Glutamatergic neuron (in vitro differentiated cells): ENCODE data around the gene BTRC. TPM values are rescaled to one million over a fixed set of nuclear protein-coding genes. Genes with fewer than 3 reads are reported as not detected.

Source experiments
- DNase-seq: peaks from one replicate; pipeline ENCODE4 v3.0.0; 2022
- H3K27ac Mint-ChIP-seq: one replicate; pipeline ENCODE4 v1.8.0; 2020; ENCODE audit warnings: mild to moderate bottlenecking, mixed read lengths, inconsistent platforms; ENCODE audit not compliant: unreplicated experiment
- H3K27me3 Mint-ChIP-seq: one replicate; pipeline ENCODE4 v1.8.0; 2020; ENCODE audit warnings: mild to moderate bottlenecking, moderate library complexity, mixed read lengths, inconsistent platforms; ENCODE audit not compliant: unreplicated experiment
- H3K36me3 Mint-ChIP-seq: one replicate; pipeline ENCODE4 v1.8.0; 2020; ENCODE audit warnings: mild to moderate bottlenecking, mixed read lengths, inconsistent platforms; ENCODE audit not compliant: unreplicated experiment
- H3K4me1 Mint-ChIP-seq: one replicate; pipeline ENCODE4 v1.8.0; 2020; ENCODE audit warnings: mild to moderate bottlenecking, low read depth, mixed read lengths, inconsistent platforms; ENCODE audit not compliant: unreplicated experiment
- H3K4me3 Mint-ChIP-seq: one replicate; pipeline ENCODE4 v1.8.0; 2020; ENCODE audit warnings: mild to moderate bottlenecking, mixed read lengths, inconsistent platforms; ENCODE audit not compliant: unreplicated experiment
- H3K9me3 Mint-ChIP-seq: one replicate; pipeline ENCODE4 v1.8.0; 2020; ENCODE audit warnings: mild to moderate bottlenecking, moderate library complexity, mixed read lengths, inconsistent platforms; ENCODE audit not compliant: unreplicated experiment
- total RNA-seq: library from RNA; stranded (reverse); fragmentation: NEBNext Ultra II Directional; extraction: Animal tissue kit (Norgen Biotek cat#: 25700); gene quantifications from one replicate; pipeline ENCODE4 v1.2.1, GENCODE V29; 2021; ENCODE audit not compliant: unreplicated experiment
- TF ChIP-seq, protein P1 (sequence below): fragments of 200-600 bp; sonication (generic); IDR thresholded peaks from one replicate; pipeline ENCODE4 v1.5.0; 2021; ENCODE audit not compliant: partially characterized antibody, unreplicated experiment

Gene BTRC
- total RNA-seq, 1 donor from 2014 or later: 28.9 TPM

DNA sequence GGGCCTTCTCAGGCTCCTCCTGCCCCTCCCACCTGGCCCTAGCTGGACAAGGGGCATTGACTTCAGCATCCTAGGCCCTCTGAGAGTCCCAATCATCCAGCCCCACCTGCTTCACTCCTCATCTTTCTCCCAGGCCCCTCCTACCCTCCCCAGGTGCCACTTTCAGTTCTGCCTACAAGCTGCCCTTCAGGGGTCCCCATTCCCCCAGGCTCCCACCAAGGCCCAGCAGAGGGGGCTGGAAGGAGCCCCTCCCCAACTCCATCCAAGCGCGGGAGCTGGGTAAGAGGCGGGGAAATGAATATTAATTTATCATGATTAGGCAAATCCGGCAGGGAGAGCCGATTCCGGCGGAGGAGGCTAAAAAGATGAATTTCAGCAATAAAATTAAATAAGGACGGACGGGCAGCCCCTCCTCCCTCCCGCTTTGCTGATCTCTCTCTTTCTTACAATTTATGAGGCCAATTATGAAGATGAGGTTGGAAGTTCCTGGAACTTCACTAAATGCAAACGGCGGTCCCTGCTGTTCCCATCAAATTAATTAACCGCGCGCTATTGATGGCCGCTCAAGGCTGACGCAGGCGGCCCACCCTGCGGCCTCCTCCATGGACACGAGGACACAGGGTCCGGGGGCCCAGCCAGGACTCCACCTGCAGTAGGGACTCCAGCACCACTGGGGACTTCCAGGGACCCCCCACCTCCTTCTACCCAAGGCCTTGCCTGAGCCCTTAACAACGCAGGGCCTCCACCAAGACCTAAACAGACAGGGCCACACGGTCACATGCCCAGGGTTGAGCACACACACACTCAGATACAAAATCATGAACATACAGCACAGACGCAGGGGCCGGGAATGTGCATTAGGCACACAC lies 220.2 kb downstream of the BTRC start:
- Mint-ChIP-seq H3K4me3 (no peak overlapping the region), H3K36me3 (peaks cover 3% of the 10 kb centered on the region), H3K9me3 (peaks cover 2% of the 10 kb centered on the region), H3K27ac (no peak overlapping the region), H3K27me3 (peaks cover 4% of the 10 kb centered on the region), H3K4me1 (peaks cover 2% of the 10 kb centered on the region)
- TF ChIP-seq, protein P1, sequence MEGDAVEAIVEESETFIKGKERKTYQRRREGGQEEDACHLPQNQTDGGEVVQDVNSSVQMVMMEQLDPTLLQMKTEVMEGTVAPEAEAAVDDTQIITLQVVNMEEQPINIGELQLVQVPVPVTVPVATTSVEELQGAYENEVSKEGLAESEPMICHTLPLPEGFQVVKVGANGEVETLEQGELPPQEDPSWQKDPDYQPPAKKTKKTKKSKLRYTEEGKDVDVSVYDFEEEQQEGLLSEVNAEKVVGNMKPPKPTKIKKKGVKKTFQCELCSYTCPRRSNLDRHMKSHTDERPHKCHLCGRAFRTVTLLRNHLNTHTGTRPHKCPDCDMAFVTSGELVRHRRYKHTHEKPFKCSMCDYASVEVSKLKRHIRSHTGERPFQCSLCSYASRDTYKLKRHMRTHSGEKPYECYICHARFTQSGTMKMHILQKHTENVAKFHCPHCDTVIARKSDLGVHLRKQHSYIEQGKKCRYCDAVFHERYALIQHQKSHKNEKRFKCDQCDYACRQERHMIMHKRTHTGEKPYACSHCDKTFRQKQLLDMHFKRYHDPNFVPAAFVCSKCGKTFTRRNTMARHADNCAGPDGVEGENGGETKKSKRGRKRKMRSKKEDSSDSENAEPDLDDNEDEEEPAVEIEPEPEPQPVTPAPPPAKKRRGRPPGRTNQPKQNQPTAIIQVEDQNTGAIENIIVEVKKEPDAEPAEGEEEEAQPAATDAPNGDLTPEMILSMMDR: no peak
- no peak for DNase-seq

DNA sequence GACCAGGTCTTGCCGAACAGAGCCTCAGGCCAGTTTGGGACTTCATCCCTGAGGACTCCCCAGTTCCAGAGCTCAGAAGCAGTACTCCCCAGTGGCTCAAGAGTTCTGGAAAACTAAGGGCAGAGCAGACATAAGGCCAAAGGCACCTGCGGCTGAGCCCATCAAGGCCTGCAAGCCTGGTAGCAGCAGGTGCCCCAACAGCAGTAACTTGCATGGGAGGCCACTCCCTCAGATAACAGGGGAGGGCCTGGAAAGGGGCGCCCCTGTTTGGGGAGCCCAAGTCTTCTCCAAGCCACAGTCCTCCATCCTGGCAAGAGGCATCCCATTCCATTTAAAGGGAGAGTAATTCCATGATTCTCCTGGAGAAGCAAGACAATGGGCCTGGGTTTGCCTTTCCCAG lies 221.1 kb downstream of the BTRC start:
- Mint-ChIP-seq H3K4me1 (peaks cover 2% of the 10 kb centered on the region), H3K4me3 (no peak overlapping the region), H3K27ac (no peak overlapping the region), H3K9me3 (no peaks in the 10 kb centered on the region), H3K27me3 (peaks cover 4% of the 10 kb centered on the region), H3K36me3 (peaks cover 3% of the 10 kb centered on the region)
- TF ChIP-seq, protein P1: no peak
- DNase-seq: no peak

DNA sequence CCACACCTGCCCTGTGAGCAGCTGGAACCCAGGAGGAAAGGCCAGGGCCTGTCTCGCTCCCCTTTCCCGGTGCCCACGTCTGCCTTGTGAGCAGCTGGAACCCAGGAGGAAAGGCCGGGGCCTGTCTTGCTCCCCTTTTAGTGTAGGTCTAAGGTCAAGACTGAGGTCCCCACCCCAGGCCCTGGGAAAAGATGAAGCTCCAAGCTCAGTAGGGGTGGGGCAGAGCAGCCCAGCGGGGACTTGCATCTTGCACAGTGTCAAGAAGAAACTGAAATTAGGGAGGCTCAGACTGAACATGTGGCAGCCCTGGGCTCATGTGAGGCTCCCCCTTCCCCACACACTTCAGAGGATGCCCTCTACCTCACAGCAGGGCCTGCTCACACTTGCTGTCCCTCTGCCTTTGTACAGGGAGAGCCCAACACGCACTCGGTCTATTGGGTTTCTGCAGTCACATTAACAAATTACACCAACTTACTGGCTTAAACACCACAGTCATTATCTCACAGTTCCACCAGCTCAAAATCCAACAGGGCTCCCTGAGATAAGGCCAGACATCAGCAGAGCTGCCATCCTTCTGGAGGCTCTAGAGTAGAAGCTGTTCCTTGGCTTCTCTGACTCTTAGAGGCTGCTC lies 221.7 kb downstream of the BTRC start:
- TF ChIP-seq, protein P1: no peak
- Mint-ChIP-seq H3K27ac (no peak overlapping the region), H3K4me1 (peaks cover 5% of the 10 kb centered on the region), H3K4me3 (no peak overlapping the region), H3K36me3 (peaks cover 3% of the 10 kb centered on the region), H3K9me3 (no peaks in the 10 kb centered on the region), H3K27me3 (peaks cover 4% of the 10 kb centered on the region)
- DNase-seq: no peak

DNA sequence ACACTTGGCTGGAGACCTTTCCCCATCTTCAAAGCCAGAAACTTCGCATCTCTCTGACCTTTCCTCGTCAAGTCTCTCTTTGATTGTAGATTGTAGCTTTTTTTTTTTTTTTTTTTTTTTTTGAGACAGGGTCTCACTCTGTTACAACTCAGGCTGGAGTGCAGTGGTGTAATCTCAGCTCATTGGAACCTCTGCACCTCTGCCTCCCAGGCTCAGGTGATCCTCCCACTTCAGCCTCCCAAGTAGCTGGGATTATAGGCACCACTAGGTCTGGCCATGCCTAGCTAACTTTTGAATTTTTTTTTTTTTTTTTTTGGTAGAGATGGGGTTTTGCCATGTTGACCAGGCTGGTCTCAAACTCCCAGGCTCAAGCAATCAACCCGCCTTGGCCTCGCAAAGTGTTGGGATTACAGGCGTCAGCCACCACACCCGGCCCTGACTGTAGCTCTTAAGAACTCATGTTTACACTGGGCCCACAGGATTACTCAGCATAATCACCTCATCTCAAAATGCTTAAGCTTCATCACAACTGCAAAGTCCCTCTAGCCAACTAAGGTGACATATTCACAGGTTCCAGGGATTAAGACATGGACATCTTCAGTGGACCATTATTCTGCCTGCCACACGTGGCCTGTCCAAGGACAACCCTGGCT lies 222.4 kb downstream of the BTRC start:
- Mint-ChIP-seq H3K4me1 (peaks cover 7% of the 10 kb centered on the region), H3K4me3 (no peak overlapping the region), H3K27me3 (no peaks in the 10 kb centered on the region), H3K27ac (no peak overlapping the region), H3K9me3 (no peaks in the 10 kb centered on the region), H3K36me3 (peaks cover 3% of the 10 kb centered on the region)
- DNase-seq: no peak
- TF ChIP-seq, protein P1: no peak
